Measurements from ENCODE around the gene KIF26B. TPM values are rescaled to one million over a fixed set of nuclear protein-coding genes. Genes with fewer than 3 reads are reported as not detected.
A peak's percentile ranks its signal among the peaks of the same experiment; 100 is the strongest.

KIF26B gene
- total and polyA plus RNA-seq, 3 experiments from 2014 or later, result 0.11 to 0.16 TPM; not detected in 1

DNA sequence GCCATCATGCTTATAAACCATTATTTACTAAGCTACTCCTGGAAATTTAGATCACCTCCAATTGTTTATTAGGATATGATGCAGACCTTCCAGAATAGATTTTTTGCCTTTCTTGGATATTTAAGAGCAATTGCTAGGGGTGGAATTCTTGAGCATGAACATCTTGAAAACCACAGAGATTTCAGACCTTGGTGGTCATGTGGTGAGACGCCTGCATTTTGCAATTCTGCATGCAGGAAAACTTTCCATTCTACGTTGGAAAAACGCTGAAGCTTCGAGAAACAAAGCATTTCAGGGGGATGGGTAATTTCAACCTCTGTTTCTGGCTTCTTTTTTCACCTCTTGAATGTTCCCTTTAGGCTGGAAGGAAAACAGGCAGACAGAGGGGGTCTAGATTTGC, 596.3 kb downstream of the KIF26B start:
- Histone ChIP-seq H3K36me3 (ENCODE audit: insufficient read depth, low read length) (peaks cover 4% of the 10 kb centered on the region), H3K4me1 (ENCODE audit: insufficient read depth, low read length) (no peaks in the 10 kb centered on the region), H3K4me3 (ENCODE audit: low read length) (no peak overlapping the region), H3K9me3 (ENCODE audit: low read length) (no peaks in the 10 kb centered on the region), H3K27ac (ENCODE audit: low read depth, low read length) (no peak overlapping the region), H3K27me3 (ENCODE audit: insufficient read depth, low read length, poor library complexity, severe bottlenecking) (no peaks in the 10 kb centered on the region)
- ChIA-PET POLR2A (no interaction called here), CTCF (no interaction called here)
- no peaks in the 10 kb centered on the region for H3K4me1 Mint-ChIP-seq
- H3K4me3 Mint-ChIP-seq, result no peak overlapping the region
- DNase-seq, result no peak
- H3K36me3 Mint-ChIP-seq, result peaks cover 24 to 74% (median 59%) of the 10 kb centered on the region in 3 donors
- no peak overlapping the region for H3K27ac Mint-ChIP-seq
- H3K27me3 Mint-ChIP-seq, result no peaks in the 10 kb centered on the region
- peaks cover 9 to 70% (median 27%) of the 10 kb centered on the region in 5 donors for H3K9me3 Mint-ChIP-seq

DNA sequence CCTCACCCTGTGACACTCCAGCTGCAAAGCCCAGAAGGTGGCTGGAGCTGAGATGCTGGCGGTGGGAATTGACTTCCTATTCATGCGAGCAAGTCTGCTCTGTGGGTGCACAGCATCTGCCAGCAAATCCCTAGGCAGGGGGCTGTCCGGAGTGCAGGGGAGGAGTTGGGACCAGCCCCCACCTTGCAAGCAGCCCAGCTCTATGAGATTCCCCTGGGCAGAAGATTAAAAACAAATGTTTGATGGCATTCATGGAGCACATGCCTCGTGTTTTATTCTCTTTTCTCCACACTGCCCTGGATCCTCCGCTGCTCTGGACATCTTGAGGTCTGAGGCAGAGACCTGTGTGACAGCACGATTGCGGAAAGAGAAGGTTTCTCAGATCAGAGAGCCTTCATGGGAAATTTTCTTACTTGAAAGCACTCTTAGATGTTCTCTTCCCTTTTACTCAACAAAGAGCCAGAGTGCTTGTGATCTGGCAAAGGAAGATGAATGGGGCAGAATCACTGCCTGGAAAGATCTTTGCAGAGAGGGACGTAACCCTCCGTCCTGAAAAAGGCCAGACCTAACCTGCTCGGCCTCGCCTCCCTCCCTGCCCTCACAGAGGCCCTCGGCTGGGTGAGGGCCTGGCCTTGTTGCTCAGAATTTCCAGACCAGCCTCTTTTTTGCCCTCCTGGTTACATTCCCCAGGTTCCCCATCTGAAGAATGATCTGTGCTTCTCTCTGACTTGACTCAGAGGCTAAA, 597.1 kb downstream of the KIF26B start:
- H3K27ac Mint-ChIP-seq, result peak overlapping the region in 1 of 8 donors; percentile 7
- H3K4me3 ChIP-seq (ENCODE audit: low read length), result no peak overlapping the region
- POLR2A ChIA-PET, result no interaction called here
- CTCF ChIA-PET, result no interaction called here
- H3K4me1 Mint-ChIP-seq, result no peaks in the 10 kb centered on the region
- no peaks in the 10 kb centered on the region for H3K9me3 ChIP-seq (ENCODE audit: low read length)
- peaks cover 4% of the 10 kb centered on the region for H3K36me3 ChIP-seq (ENCODE audit: insufficient read depth, low read length)
- H3K4me3 Mint-ChIP-seq, result no peak overlapping the region
- H3K27me3 ChIP-seq (ENCODE audit: insufficient read depth, low read length, poor library complexity, severe bottlenecking), result no peaks in the 10 kb centered on the region
- peaks cover 11 to 70% (median 23%) of the 10 kb centered on the region in 5 donors for H3K9me3 Mint-ChIP-seq
- H3K27ac ChIP-seq (ENCODE audit: low read depth, low read length), result no peak overlapping the region
- H3K4me1 ChIP-seq (ENCODE audit: insufficient read depth, low read length), result no peaks in the 10 kb centered on the region
- H3K27me3 Mint-ChIP-seq, result no peaks in the 10 kb centered on the region
- DNase-seq, result no peak
- H3K36me3 Mint-ChIP-seq, result peaks cover 21 to 72% (median 56%) of the 10 kb centered on the region in 3 donors

- H3K36me3 Mint-ChIP-seq, result peaks cover 18 to 72% (median 50%) of the 10 kb centered on the region in 3 donors
- no peak overlapping the region for H3K27ac ChIP-seq (ENCODE audit: low read depth, low read length)
- H3K4me3 Mint-ChIP-seq, result no peak overlapping the region
- H3K27ac Mint-ChIP-seq, result no peak overlapping the region
- H3K4me1 Mint-ChIP-seq, result no peaks in the 10 kb centered on the region
- POLR2A ChIA-PET, result no interaction called here
- no peaks in the 10 kb centered on the region for H3K27me3 ChIP-seq (ENCODE audit: insufficient read depth, low read length, poor library complexity, severe bottlenecking)
- no peak overlapping the region for H3K4me3 ChIP-seq (ENCODE audit: low read length)
- H3K27me3 Mint-ChIP-seq, result no peaks in the 10 kb centered on the region
- H3K9me3 Mint-ChIP-seq, result peaks cover 17 to 70% (median 20%) of the 10 kb centered on the region in 5 donors
- H3K4me1 ChIP-seq (ENCODE audit: insufficient read depth, low read length), result no peaks in the 10 kb centered on the region
- no peak for DNase-seq
- H3K9me3 ChIP-seq (ENCODE audit: low read length), result no peaks in the 10 kb centered on the region
- peaks cover 4% of the 10 kb centered on the region for H3K36me3 ChIP-seq (ENCODE audit: insufficient read depth, low read length)
- CTCF ChIA-PET, result no interaction called here
Measured at GRCh38 chr1:245752561-245752960, 597.8 kb downstream of the KIF26B start.

- no peak overlapping the region for H3K4me3 ChIP-seq (ENCODE audit: low read length)
- H3K27me3 ChIP-seq (ENCODE audit: insufficient read depth, low read length, poor library complexity, severe bottlenecking), result no peaks in the 10 kb centered on the region
- Mint-ChIP-seq H3K36me3 (peaks cover 12 to 73% (median 42%) of the 10 kb centered on the region in 3 donors), H3K27me3 (no peaks in the 10 kb centered on the region), H3K4me3 (no peak overlapping the region), H3K27ac (no peak overlapping the region), H3K4me1 (no peaks in the 10 kb centered on the region), H3K9me3 (peaks cover 14 to 73% (median 30%) of the 10 kb centered on the region in 5 donors)
- no peak for DNase-seq
- ChIA-PET CTCF (no interaction called here), POLR2A (no interaction called here)
- H3K27ac ChIP-seq (ENCODE audit: low read depth, low read length), result no peak overlapping the region
- no peaks in the 10 kb centered on the region for H3K9me3 ChIP-seq (ENCODE audit: low read length)
- no peaks in the 10 kb centered on the region for H3K4me1 ChIP-seq (ENCODE audit: insufficient read depth, low read length)
- H3K36me3 ChIP-seq (ENCODE audit: insufficient read depth, low read length), result peaks cover under 1% of the 10 kb centered on the region
Measured at GRCh38 chr1:245753807-245754206, 599.0 kb downstream of the KIF26B start.

DNA sequence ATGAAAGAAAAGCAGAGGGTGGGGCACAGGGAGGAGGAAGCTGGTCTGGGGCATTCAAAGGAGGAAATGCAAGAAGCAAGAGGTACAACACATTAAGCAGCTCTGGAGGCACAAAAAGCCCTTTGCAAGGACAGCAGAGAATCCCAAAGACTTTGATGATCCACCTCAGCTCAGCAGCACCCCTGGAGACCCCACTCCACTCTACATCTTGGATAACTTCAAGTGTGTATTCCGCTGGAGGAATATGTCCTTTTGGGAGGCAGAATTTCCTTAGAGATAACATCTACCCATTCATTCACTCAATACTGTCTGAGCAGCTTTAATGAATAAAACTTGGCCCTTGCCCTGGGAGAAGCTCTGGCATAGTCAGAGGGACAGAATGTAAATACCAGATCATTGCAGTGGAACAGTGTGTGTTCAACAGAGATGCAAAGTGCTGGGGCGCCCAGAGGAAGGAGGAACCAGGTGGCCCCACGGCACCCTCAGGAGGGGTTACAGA, 599.7 kb downstream of the KIF26B start:
- H3K27me3 Mint-ChIP-seq, result no peaks in the 10 kb centered on the region
- H3K9me3 ChIP-seq (ENCODE audit: low read length), result no peaks in the 10 kb centered on the region
- H3K27me3 ChIP-seq (ENCODE audit: insufficient read depth, low read length, poor library complexity, severe bottlenecking), result no peaks in the 10 kb centered on the region
- no peak overlapping the region for H3K4me3 ChIP-seq (ENCODE audit: low read length)
- H3K36me3 Mint-ChIP-seq, result peaks cover 11 to 73% (median 35%) of the 10 kb centered on the region in 3 donors
- H3K27ac Mint-ChIP-seq, result no peak overlapping the region
- H3K4me1 ChIP-seq (ENCODE audit: insufficient read depth, low read length), result no peaks in the 10 kb centered on the region
- no peak overlapping the region for H3K27ac ChIP-seq (ENCODE audit: low read depth, low read length)
- H3K36me3 ChIP-seq (ENCODE audit: insufficient read depth, low read length), result no peaks in the 10 kb centered on the region
- DNase-seq, result no peak
- no peak overlapping the region for H3K4me3 Mint-ChIP-seq
- no peaks in the 10 kb centered on the region for H3K4me1 Mint-ChIP-seq
- peaks cover 16 to 76% (median 34%) of the 10 kb centered on the region in 5 donors for H3K9me3 Mint-ChIP-seq
- ChIA-PET POLR2A (no interaction called here), CTCF (no interaction called here)
